Measurements from ENCODE around the gene AP4S1.

Gene AP4S1

DNA sequence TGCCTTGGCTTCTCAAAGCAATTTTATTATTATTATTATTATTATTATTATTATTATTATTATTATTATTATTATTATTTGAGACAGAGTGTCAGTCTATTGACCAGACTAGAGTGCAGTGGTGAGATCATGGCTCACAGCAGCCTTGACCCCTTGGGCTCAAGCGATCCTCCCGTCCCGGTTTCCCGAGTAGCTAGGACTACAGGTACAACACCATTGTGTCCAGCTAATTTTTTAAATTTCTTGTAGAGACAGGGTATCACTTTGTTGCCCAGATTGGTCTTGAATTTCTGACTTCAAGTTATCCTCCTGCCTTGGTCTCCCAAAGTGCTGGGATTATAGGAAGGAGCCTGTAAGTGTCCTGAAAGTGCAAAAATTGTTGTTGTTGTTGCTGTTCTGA, 11.6 kb upstream of the AP4S1 start:
- Histone ChIP-seq H3K27ac (ENCODE audit: extremely low read depth, low read depth, low read length) (no peak overlapping the region), H3K4me1 (ENCODE audit: control insufficient read depth, insufficient read depth, low read length) (peaks cover 2% of the 10 kb centered on the region; the same call in 1 of the 2 replicates), H3K4me3 (ENCODE audit: low read depth, low read length) (no peak overlapping the region), H3K9me3 (ENCODE audit: control insufficient read depth, insufficient read depth, low read depth, low read length) (no peaks in the 10 kb centered on the region), H3K36me3 (ENCODE audit: control insufficient read depth in 2 of 2, insufficient read depth in 1 of 2, low read length in 2 of 2) (peaks cover 12 to 18% of the 10 kb centered on the region in 2 experiments; a peak in 2 of 3 replicates)
- ChIA-PET POLR2A (no interaction called here), CTCF (no interaction called here)
- TF ChIP-seq ZSCAN30 (tag by site-specific recombination; IDR thresholded peaks at IDR 0.05), result no peak
- no peak for TF ChIP-seq IKZF3 (tag by site-specific recombination; IDR thresholded peaks at IDR 0.05)
- no peak for TF ChIP-seq MYNN (tag by site-specific recombination; IDR thresholded peaks at IDR 0.05; ENCODE audit: borderline replicate concordance)
- TF ChIP-seq ZNF426 (tag by site-specific recombination; IDR thresholded peaks at IDR 0.05), result no peak
- TF ChIP-seq FEZF1 (tag by site-specific recombination; IDR thresholded peaks at IDR 0.05), result no peak
- no peak for TF ChIP-seq ZNF10 (tag by site-specific recombination; IDR thresholded peaks at IDR 0.05)
- TF ChIP-seq ZNF580 (tag by site-specific recombination; IDR thresholded peaks at IDR 0.05), result no peak
- no peak for TF ChIP-seq ZNF221 (tag by site-specific recombination; IDR thresholded peaks at IDR 0.05; ENCODE audit: borderline replicate concordance)
- TF ChIP-seq ZFP37 (tag by site-specific recombination; IDR thresholded peaks at IDR 0.05), result no peak
- no peak for TF ChIP-seq AEBP2 (tag by site-specific recombination; IDR thresholded peaks at IDR 0.05; ENCODE audit: borderline replicate concordance)
- TF ChIP-seq, protein P1, sequence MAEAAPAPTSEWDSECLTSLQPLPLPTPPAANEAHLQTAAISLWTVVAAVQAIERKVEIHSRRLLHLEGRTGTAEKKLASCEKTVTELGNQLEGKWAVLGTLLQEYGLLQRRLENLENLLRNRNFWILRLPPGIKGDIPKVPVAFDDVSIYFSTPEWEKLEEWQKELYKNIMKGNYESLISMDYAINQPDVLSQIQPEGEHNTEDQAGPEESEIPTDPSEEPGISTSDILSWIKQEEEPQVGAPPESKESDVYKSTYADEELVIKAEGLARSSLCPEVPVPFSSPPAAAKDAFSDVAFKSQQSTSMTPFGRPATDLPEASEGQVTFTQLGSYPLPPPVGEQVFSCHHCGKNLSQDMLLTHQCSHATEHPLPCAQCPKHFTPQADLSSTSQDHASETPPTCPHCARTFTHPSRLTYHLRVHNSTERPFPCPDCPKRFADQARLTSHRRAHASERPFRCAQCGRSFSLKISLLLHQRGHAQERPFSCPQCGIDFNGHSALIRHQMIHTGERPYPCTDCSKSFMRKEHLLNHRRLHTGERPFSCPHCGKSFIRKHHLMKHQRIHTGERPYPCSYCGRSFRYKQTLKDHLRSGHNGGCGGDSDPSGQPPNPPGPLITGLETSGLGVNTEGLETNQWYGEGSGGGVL (tag by site-specific recombination; IDR thresholded peaks at IDR 0.05), result no peak
- no peak for TF ChIP-seq ZNF791 (tag by site-specific recombination; IDR thresholded peaks at IDR 0.05)
- TF ChIP-seq, protein P2, sequence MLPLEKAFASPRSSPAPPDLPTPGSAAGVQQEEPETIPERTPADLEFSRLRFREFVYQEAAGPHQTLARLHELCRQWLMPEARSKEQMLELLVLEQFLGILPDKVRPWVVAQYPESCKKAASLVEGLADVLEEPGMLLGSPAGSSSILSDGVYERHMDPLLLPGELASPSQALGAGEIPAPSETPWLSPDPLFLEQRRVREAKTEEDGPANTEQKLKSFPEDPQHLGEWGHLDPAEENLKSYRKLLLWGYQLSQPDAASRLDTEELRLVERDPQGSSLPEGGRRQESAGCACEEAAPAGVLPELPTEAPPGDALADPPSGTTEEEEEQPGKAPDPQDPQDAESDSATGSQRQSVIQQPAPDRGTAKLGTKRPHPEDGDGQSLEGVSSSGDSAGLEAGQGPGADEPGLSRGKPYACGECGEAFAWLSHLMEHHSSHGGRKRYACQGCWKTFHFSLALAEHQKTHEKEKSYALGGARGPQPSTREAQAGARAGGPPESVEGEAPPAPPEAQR (tag by site-specific recombination; IDR thresholded peaks at IDR 0.05), result no peak

- Histone ChIP-seq H3K36me3 (ENCODE audit: control insufficient read depth in 2 of 2, insufficient read depth in 1 of 2, low read length in 2 of 2) (peaks cover 17 to 21% of the 10 kb centered on the region in 2 experiments; a peak in 2 of 3 replicates), H3K4me1 (ENCODE audit: control insufficient read depth, insufficient read depth, low read length) (peaks cover 3% of the 10 kb centered on the region; the same call in 1 of the 2 replicates), H3K9me3 (ENCODE audit: control insufficient read depth, insufficient read depth, low read depth, low read length) (no peaks in the 10 kb centered on the region), H3K4me3 (ENCODE audit: low read depth, low read length) (no peak overlapping the region), H3K27ac (ENCODE audit: extremely low read depth, low read depth, low read length) (no peak overlapping the region)
- POLR2A ChIA-PET, result no interaction called here
- CTCF ChIA-PET, result interaction anchor here (1.2 kb wide), 1 partner anchor 30 kb away, joined by 3 read pairs; no protein-coding TSS in a partner anchor
- TF ChIP-seq ZNF621 (tag by site-specific recombination; IDR thresholded peaks at IDR 0.05) (no peak), RBAK (tag by site-specific recombination; IDR thresholded peaks at IDR 0.05) (no peak), ZNF747 (tag by site-specific recombination; IDR thresholded peaks at IDR 0.05) (no peak), BCL11A (tag by site-specific recombination; IDR thresholded peaks at IDR 0.05; ENCODE audit: low read depth) (no peak)
Observed at GRCh38 chr14:31018057-31018645, 7.3 kb upstream of the AP4S1 start.

All from HEK293 (cell line).